ENCODE results near the gene SIX2.
A peak's percentile ranks its signal among the peaks of the same experiment; 100 is the strongest.

Gene SIX2

DNA sequence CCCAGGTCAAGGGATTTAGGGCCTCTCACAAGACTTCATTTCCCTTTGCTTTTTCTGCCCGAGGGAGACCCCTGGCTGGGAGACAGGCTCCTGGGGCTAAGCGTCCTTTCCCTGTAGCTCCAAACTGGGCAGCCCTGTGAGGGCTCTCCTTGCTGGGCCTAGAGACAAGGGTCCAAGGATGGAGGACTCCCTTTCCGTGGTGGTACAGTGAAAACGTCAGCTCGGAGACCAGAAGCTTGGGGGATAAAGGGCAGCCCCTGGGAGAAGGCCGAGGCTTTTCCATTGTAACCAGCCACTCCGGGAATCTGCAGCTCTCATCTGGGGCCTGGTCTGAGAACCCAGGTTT, 2.3 kb downstream of the SIX2 start:
- Mint-ChIP-seq H3K36me3 (ENCODE audit: low read depth) (peaks cover 19% of the 10 kb centered on the region), H3K4me3 (peak overlapping the region; percentile 75 to 88 (median 83)), H3K27ac (peak overlapping the region in 1 of 3 experiments; percentile 58), H3K4me1 (peaks cover 40% of the 10 kb centered on the region), H3K27me3 (ENCODE audit: low read depth) (peaks cover 98% of the 10 kb centered on the region), H3K9me3 (peaks cover 3% of the 10 kb centered on the region)
- TF ChIP-seq, protein P1, sequence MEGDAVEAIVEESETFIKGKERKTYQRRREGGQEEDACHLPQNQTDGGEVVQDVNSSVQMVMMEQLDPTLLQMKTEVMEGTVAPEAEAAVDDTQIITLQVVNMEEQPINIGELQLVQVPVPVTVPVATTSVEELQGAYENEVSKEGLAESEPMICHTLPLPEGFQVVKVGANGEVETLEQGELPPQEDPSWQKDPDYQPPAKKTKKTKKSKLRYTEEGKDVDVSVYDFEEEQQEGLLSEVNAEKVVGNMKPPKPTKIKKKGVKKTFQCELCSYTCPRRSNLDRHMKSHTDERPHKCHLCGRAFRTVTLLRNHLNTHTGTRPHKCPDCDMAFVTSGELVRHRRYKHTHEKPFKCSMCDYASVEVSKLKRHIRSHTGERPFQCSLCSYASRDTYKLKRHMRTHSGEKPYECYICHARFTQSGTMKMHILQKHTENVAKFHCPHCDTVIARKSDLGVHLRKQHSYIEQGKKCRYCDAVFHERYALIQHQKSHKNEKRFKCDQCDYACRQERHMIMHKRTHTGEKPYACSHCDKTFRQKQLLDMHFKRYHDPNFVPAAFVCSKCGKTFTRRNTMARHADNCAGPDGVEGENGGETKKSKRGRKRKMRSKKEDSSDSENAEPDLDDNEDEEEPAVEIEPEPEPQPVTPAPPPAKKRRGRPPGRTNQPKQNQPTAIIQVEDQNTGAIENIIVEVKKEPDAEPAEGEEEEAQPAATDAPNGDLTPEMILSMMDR (IDR thresholded peaks at IDR 0.05; ENCODE audit: unreplicated experiment in 3 of 3), result no peak

DNA sequence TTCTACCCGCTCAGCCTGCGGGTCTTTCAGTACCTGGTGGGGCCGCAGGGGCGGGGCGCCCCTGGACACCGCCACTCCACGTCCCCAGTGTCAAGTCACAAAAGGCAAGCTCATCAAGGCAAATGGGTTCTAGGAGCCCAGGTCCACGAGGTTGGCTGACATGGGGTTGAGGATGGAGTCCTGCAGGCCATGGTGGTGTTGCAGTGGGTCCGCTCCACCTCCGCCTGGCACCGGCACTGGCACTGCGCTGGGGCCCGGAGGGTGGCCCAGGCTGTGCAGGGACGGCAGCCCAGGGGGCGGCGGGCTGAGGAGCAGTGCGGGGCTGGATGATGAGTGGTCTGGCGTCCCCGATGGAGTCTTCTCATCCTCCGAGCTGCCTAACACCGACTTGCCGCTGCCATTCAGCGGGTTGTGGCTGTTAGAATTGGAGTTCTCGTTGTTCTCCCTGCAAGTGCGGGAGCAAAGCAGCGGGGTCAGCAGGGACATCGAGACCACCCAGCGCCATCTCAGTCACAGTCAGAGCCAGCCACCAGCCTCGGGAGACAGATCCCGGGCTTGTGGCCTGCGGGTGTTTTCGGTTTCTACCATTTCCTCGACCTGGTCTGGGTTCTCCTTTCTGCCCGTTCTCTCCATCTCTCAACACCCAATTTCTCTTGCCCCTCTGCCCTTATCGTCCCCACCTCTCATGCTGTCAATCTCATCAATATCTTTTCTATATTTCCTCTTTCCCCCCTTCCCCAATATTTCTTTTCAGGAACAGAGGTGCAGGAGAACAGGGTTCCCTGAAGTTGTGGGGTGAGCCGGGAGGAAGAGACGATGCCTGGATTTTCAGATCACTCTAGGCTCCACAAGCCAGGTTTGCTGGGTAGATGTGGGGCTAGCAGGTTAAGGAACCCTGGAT, 3.0 kb downstream of the SIX2 start:
- Mint-ChIP-seq H3K4me1 (peaks cover 35% of the 10 kb centered on the region), H3K4me3 (peak overlapping the region; percentile 75 to 88 (median 83)), H3K27ac (peak overlapping the region in 1 of 3 experiments; percentile 58), H3K36me3 (ENCODE audit: low read depth) (peaks cover 19% of the 10 kb centered on the region), H3K27me3 (ENCODE audit: low read depth) (peaks cover 98% of the 10 kb centered on the region), H3K9me3 (peaks cover 3% of the 10 kb centered on the region)
- TF ChIP-seq, protein P1 (IDR thresholded peaks at IDR 0.05; ENCODE audit: unreplicated experiment in 3 of 3), result no peak

DNA sequence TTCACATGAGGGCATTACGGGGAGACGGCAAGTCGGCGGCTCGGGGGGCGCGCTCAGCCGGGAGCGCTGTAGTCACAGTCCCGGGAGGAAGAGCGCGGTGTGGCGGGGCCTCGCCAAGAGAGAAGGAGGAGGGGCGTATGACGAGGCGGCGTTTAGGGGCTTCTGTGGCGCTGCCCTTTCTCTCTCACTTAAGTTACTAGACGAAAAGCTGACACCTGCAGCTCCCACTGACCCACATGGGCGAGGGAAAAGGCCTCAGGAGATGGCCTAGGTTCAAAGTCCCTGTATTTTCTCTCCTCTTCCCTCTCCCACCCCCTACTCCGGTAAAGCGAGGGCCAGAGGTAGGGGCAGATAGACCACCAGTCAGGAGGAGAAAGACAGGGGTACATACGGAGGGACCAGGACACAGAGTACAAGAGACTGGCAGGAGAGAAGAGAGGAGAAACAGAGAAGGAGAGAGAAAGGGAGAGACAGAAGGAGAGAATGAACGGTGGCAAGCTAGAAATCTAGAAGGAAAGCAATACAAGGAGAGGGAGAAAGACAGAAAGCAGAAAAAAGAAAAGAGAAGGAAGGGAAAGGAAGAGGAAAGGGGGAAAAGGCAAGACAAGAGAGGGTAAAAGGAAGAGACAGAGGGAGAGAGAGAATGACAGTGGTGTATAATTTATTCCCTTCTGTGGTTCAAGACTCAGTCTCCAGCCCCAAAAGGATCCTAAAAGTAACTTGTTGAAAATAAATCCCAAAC, 3.8 kb downstream of the SIX2 start:
- H3K27me3 Mint-ChIP-seq (ENCODE audit: low read depth), result peaks cover 98% of the 10 kb centered on the region
- peaks cover 19% of the 10 kb centered on the region for H3K36me3 Mint-ChIP-seq (ENCODE audit: low read depth)
- peaks cover 28% of the 10 kb centered on the region for H3K4me1 Mint-ChIP-seq
- no peak overlapping the region for H3K27ac Mint-ChIP-seq
- H3K4me3 Mint-ChIP-seq, result peak overlapping the region; percentile 72 to 80 (median 75)
- TF ChIP-seq, protein P1 (IDR thresholded peaks at IDR 0.05; ENCODE audit: unreplicated experiment in 3 of 3), result no peak
- H3K9me3 Mint-ChIP-seq, result peaks cover 3% of the 10 kb centered on the region

DNA sequence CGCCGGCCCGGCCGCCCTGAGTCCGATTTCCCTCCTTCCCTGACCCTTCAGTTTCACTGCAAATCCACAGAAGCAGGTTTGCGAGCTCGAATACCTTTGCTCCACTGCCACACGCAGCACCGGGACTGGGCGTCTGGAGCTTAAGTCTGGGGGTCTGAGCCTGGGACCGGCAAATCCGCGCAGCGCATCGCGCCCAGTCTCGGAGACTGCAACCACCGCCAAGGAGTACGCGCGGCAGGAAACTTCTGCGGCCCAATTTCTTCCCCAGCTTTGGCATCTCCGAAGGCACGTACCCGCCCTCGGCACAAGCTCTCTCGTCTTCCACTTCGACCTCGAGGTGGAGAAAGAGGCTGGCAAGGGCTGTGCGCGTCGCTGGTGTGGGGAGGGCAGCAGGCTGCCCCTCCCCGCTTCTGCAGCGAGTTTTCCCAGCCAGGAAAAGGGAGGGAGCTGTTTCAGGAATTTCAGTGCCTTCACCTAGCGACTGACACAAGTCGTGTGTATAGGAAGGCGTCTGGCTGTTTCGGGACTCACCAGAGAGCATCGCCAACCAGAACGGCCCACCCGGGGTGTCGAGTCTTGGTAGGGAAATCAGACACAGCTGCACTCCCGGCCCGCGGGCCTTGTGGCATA, 4.6 kb downstream of the SIX2 start:
- TF ChIP-seq, protein P1 (IDR thresholded peaks at IDR 0.05; ENCODE audit: unreplicated experiment in 3 of 3), result no peak
- peaks cover 19% of the 10 kb centered on the region for H3K36me3 Mint-ChIP-seq (ENCODE audit: low read depth)
- H3K27me3 Mint-ChIP-seq (ENCODE audit: low read depth), result peaks cover 98% of the 10 kb centered on the region
- H3K4me3 Mint-ChIP-seq, result peak overlapping the region; percentile 69 to 79 (median 74)
- no peak overlapping the region for H3K27ac Mint-ChIP-seq
- H3K9me3 Mint-ChIP-seq, result peaks cover 3% of the 10 kb centered on the region
- H3K4me1 Mint-ChIP-seq, result peaks cover 28% of the 10 kb centered on the region

DNA sequence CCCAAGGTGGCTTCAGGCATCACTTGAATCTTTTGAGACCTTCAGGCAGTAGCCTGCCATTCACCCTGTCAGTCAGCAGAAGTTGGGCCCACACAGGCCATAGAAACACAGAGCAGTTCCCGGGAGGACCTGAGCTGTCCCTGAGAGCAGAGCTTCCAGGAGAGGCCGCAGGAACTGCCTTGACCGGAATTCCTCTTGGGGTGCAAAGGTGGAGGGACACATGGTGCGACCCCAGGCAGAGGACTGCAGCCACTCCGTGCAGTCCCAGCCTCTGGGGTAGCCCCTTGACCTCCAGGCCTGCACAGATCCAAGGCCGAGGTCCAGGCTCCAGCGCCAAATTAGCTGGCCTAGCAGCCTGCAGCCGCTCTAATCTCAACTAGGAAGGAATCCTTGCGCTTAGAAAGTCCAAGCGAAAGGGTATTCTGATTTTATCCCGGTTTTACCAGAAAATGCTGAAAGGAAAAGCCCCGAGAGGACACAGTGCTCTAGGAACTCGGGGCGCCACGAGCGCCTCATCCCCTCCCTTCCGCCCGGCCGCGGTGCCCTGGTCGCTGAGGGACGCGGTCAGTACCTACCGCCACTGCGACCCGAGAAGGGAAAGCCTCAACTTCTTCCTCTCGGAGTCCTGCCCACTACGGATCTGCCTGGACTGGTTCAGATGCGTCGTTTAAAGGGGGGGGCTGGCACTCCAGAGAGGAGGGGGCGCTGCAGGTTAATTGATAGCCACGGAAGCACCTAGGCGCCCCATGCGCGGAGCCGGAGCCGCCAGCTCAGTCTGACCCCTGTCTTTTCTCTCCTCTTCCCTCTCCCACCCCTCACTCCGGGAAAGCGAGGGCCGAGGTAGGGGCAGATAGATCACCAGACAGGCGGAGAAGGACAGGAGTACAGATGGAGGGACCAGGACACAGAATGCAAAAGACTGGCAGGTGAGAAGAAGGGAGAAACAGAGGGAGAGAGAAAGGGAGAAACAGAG, 5.4 kb downstream of the SIX2 start:
- no peak overlapping the region for H3K27ac Mint-ChIP-seq
- peaks cover 3% of the 10 kb centered on the region for H3K9me3 Mint-ChIP-seq
- TF ChIP-seq, protein P1 (IDR thresholded peaks at IDR 0.05; ENCODE audit: unreplicated experiment in 3 of 3), result no peak
- peaks cover 23% of the 10 kb centered on the region for H3K4me1 Mint-ChIP-seq
- peaks cover 19% of the 10 kb centered on the region for H3K36me3 Mint-ChIP-seq (ENCODE audit: low read depth)
- H3K27me3 Mint-ChIP-seq (ENCODE audit: low read depth), result peaks cover 99% of the 10 kb centered on the region
- H3K4me3 Mint-ChIP-seq, result peak overlapping the region; percentile 69 to 79 (median 74)
